Loucy (cell line): ENCODE data around the gene C5orf15.

ENCODE experiments used
- H2AFZ ChIP-seq: fragments of 200-600 bp; sonication (generic); 2 replicates; pipeline ENCODE4 v1.6.0; 2016; ENCODE audit warnings: antibody characterized with exemption, mild to moderate bottlenecking, low read length, moderate library complexity
- H3F3A ChIP-seq: fragments of 200-600 bp; 2 replicates; pipeline ENCODE4 v1.6.0; 2016; ENCODE audit warnings: antibody characterized with exemption, low read depth, mild to moderate bottlenecking
- H3K27me3 ChIP-seq: fragments of 200-600 bp; sonication (generic); 2 replicates; pipeline ENCODE4 v1.6.1; 2014; ENCODE audit warnings: low read length, mild to moderate bottlenecking; ENCODE audit not compliant: insufficient read depth, poor library complexity, severe bottlenecking
- H3K36me3 ChIP-seq: fragments of 200-600 bp; sonication (generic); 2 replicates; pipeline ENCODE4 v1.6.1; 2016; ENCODE audit warnings: low read length; ENCODE audit not compliant: insufficient read depth
- H3K4me1 ChIP-seq: fragments of 200-600 bp; sonication (generic); 2 replicates; pipeline ENCODE4 v1.5.1; 2014; ENCODE audit warnings: low read length, mild to moderate bottlenecking; ENCODE audit not compliant: insufficient read depth, poor library complexity, severe bottlenecking
- H3K4me2 ChIP-seq: fragments of 200-600 bp; sonication (generic); 2 replicates; pipeline ENCODE4 v1.6.0; 2014; ENCODE audit warnings: antibody characterized with exemption, low read length, low read depth, mild to moderate bottlenecking; ENCODE audit not compliant: poor library complexity, severe bottlenecking
- H3K4me3 ChIP-seq: fragments of 200-600 bp; sonication (generic); 2 replicates; pipeline ENCODE4 v1.5.1; 2014; ENCODE audit warnings: low read length, mild to moderate bottlenecking, mixed read lengths; ENCODE audit not compliant: poor library complexity, severe bottlenecking
- H3K79me2 ChIP-seq: fragments of 200-600 bp; sonication (generic); 2 replicates; pipeline ENCODE4 v1.6.1; 2014; ENCODE audit warnings: low read length; ENCODE audit not compliant: insufficient read depth
- H3K9ac ChIP-seq: fragments of 200-600 bp; sonication (generic); 2 replicates; pipeline ENCODE4 v1.6.0; 2014; ENCODE audit warnings: mild to moderate bottlenecking, low read depth, low read length, moderate library complexity; ENCODE audit not compliant: poor library complexity, severe bottlenecking
- H3K9me2 ChIP-seq: fragments of 200-600 bp; sonication (generic); replicated peaks from 2 replicates; pipeline ENCODE4 v1.6.1; 2016; ENCODE audit warnings: low read depth, low read length, mixed read lengths
- H3K9me3 ChIP-seq: fragments of 200-600 bp; sonication (generic); 2 replicates; pipeline ENCODE4 v1.6.1; 2014; ENCODE audit warnings: mild to moderate bottlenecking, antibody characterized with exemption, low read length, low read depth; ENCODE audit not compliant: insufficient read depth
- H4K20me1 ChIP-seq: fragments of 200-600 bp; sonication (generic); 2 replicates; pipeline ENCODE4 v1.6.0; 2014; ENCODE audit warnings: antibody characterized with exemption, low read length, mild to moderate bottlenecking; ENCODE audit not compliant: insufficient read depth, poor library complexity, severe bottlenecking
- CTCF ChIP-seq: fragments of 200-600 bp; sonication (generic); conservative IDR thresholded peaks from 2 replicates; pipeline ENCODE4 v1.5.1; 2014; ENCODE audit warnings: mild to moderate bottlenecking, antibody characterized with exemption, low read length
- EZH2phosphoT487 ChIP-seq: fragments of 200-600 bp; IDR thresholded peaks from 2 replicates; pipeline ENCODE4 v1.6.1; 2018; ENCODE audit warnings: antibody characterized with exemption, mild to moderate bottlenecking, moderate library complexity, borderline replicate concordance

The C5orf15 gene

DNA sequence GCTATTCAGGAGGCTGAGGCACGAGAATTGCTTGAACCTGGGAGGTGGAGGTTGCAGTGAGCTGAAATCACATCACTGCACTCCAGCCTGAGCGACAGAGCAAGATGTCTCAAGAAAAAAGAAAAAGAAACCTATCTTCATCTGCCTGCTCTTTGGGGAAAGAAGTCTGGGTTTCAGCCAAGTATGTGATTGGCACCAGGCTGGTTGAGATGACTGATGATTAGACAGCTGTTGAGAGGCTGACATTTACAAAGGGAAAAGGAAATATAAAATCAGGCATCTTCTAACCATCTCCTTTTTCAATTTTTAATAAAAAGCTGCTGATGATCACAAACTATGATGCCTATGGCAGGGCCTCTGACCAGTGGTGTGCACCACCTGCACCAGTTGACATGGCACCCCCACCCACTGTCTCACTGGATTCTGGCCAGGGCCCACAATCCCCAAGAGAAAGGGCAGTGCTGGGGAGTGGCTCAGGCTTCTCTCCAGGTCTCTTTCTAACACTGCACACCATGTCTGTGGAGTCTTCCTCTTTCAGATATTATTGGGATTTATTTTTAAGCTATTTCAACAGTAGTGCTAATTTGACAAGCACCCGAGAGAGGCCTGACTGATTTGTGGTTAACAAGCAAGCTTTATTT is 17.2 kb upstream of the C5orf15 start:
- no peak overlapping the region for H3K4me2 ChIP-seq
- no peaks in the 10 kb centered on the region for H3F3A ChIP-seq
- H3K27me3 ChIP-seq, result no peaks in the 10 kb centered on the region
- H3K9me2 ChIP-seq, result no peaks in the 10 kb centered on the region
- H3K36me3 ChIP-seq, result peaks cover 39% of the 10 kb centered on the region; the same call in 1 of the 2 replicates
- H3K79me2 ChIP-seq, result no peaks in the 10 kb centered on the region
- H3K9ac ChIP-seq, result no peak overlapping the region
- H2AFZ ChIP-seq, result no peak overlapping the region
- no peak overlapping the region for H3K4me3 ChIP-seq
- no peaks in the 10 kb centered on the region for H3K4me1 ChIP-seq
- TF ChIP-seq CTCF (no peak), EZH2phosphoT487 (no peak)
- no peaks in the 10 kb centered on the region for H4K20me1 ChIP-seq
- no peaks in the 10 kb centered on the region for H3K9me3 ChIP-seq

DNA sequence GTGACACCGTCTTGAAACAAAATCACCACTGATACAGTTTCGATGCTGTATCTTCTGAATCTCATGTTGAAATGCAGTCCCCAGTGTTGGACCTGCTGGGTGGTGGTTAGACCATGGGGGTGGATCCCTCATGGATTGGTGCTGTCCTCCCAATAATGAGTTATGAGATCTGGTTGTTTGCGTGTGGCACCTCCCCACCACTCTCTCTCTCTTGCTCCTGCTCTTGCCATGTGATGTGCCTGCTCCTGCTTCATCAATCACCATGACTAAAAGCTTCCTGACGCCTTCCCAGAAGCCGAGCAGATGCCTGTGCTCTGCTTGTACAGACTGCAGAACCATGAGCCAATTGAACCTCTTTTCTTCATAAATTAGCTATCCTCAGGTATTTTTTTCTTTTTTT is 15.2 kb upstream of the C5orf15 start:
- Histone ChIP-seq H3K4me2 (no peak overlapping the region), H3K27me3 (no peaks in the 10 kb centered on the region), H3F3A (no peaks in the 10 kb centered on the region), H3K36me3 (peaks cover 31% of the 10 kb centered on the region; the same call in 1 of the 2 replicates), H3K4me3 (no peak overlapping the region), H3K79me2 (no peaks in the 10 kb centered on the region), H3K4me1 (no peaks in the 10 kb centered on the region), H3K9me3 (no peaks in the 10 kb centered on the region), H3K9me2 (no peaks in the 10 kb centered on the region), H3K9ac (no peak overlapping the region), H4K20me1 (no peaks in the 10 kb centered on the region), H2AFZ (no peak overlapping the region)
- no peak for TF ChIP-seq CTCF
- no peak for TF ChIP-seq EZH2phosphoT487

- no peaks in the 10 kb centered on the region for H3K9me3 ChIP-seq
- H3K9me2 ChIP-seq, result no peaks in the 10 kb centered on the region
- H3K27me3 ChIP-seq, result no peaks in the 10 kb centered on the region
- H2AFZ ChIP-seq, result no peak overlapping the region
- TF ChIP-seq CTCF (no peak), EZH2phosphoT487 (no peak)
- no peaks in the 10 kb centered on the region for H3K79me2 ChIP-seq
- H3F3A ChIP-seq, result no peaks in the 10 kb centered on the region
- H3K4me2 ChIP-seq, result no peak overlapping the region
- no peaks in the 10 kb centered on the region for H3K4me1 ChIP-seq
- H3K9ac ChIP-seq, result no peak overlapping the region
- peaks cover 28% of the 10 kb centered on the region; the same call in 1 of the 2 replicates for H3K36me3 ChIP-seq
- no peak overlapping the region for H3K4me3 ChIP-seq
- no peaks in the 10 kb centered on the region for H4K20me1 ChIP-seq
Measured at GRCh38 chr5:133981714-133982113, 13.3 kb upstream of the C5orf15 start.
